Activated CD4-positive, CD25-positive, alpha-beta regulatory T cell (primary cell): ENCODE measurements around the gene TGFB2.
"Not testable (repeated sequence)": the region's sequence is repeated elsewhere in the genome, so short reads cannot be mapped to it uniquely, and the experiment has no call there.

Experiments
- DNase-seq, 4 experiments: peaks; one replicate each; lab custom pipeline; 2025; lab: John Stamatoyannopoulos, UW

The TGFB2 gene

GRCh38 chr1:218344814-218345672 is at the start of gene TGFB2:
TGFB2 (plus strand) TSS chr1:218345336; CDS start chr1:218346702, 1,366 bp downstream.
- DNase-seq: no peak

GRCh38 chr1:218296162-218296561 is 49.0 kb upstream of the TGFB2 start:
- no peak for DNase-seq

GRCh38 chr1:218297461-218297860 is 47.7 kb upstream of the TGFB2 start:
- DNase-seq: no peak

GRCh38 chr1:218297867-218298266 is 47.3 kb upstream of the TGFB2 start:
- DNase-seq: no peak

GRCh38 chr1:218298398-218298797 is 46.7 kb upstream of the TGFB2 start:
- DNase-seq: no peak

GRCh38 chr1:218299416-218299815 is 45.7 kb upstream of the TGFB2 start:
- DNase-seq: no peak

- no peak for DNase-seq
These were observed 43.9 kb upstream of the TGFB2 start for GRCh38 chr1:218301217-218301616.

- no peak for DNase-seq
These were observed 43.0 kb upstream of the TGFB2 start for GRCh38 chr1:218302155-218302554.

- no peak for DNase-seq
These were observed 41.8 kb upstream of the TGFB2 start for GRCh38 chr1:218303176-218303879.

GRCh38 chr1:218304281-218305039 is 40.7 kb upstream of the TGFB2 start:
- DNase-seq: no peak

GRCh38 chr1:218305472-218306064 is 39.6 kb upstream of the TGFB2 start:
- no peak for DNase-seq

- DNase-seq: no peak
These were observed 32.6 kb upstream of the TGFB2 start for GRCh38 chr1:218312509-218312908.

GRCh38 chr1:218314316-218314715 is 30.8 kb upstream of the TGFB2 start:
- no peak for DNase-seq

- no peak for DNase-seq
These were observed 29.5 kb upstream of the TGFB2 start for GRCh38 chr1:218315638-218316037.

- DNase-seq: no peak
These were observed 28.1 kb upstream of the TGFB2 start for GRCh38 chr1:218317061-218317460.

- not testable (repeated sequence) for DNase-seq
These were observed 25.0 kb upstream of the TGFB2 start for GRCh38 chr1:218320182-218320581.

GRCh38 chr1:218322762-218323161 is 22.4 kb upstream of the TGFB2 start:
- no peak for DNase-seq

GRCh38 chr1:218323568-218324225 is 21.4 kb upstream of the TGFB2 start:
- DNase-seq: no peak

- DNase-seq: no peak
These were observed 20.9 kb upstream of the TGFB2 start for GRCh38 chr1:218324226-218324580.

- no peak for DNase-seq
These were observed 16.4 kb upstream of the TGFB2 start for GRCh38 chr1:218328769-218329168.

GRCh38 chr1:218330043-218330623 is 15.0 kb upstream of the TGFB2 start:
- DNase-seq: no peak
